Prostate gland (tissue), 2 donors: ENCODE measurements around the gene NRXN3.

Experiments
- CTCF ChIP-seq, 4 experiments: fragments of 200-600 bp in 2 of 4; fragments of 450-650 bp in 2 of 4; sonication (generic) in 2 of 4; IDR thresholded peaks; 1 replicate in 3 of 4; 2 replicates in 1 of 4; pipeline ENCODE4 v1.5.1; 2016 to 2019; ENCODE audit warnings: antibody characterized with exemption in 4 of 4, mild to moderate bottlenecking in 2 of 4, moderate library complexity in 2 of 4
- POLR2A ChIP-seq: fragments of 450-650 bp; IDR thresholded peaks from one replicate; pipeline ENCODE4 v1.6.1; 2016; ENCODE audit warnings: antibody characterized with exemption, mild to moderate bottlenecking
- POLR2AphosphoS5 ChIP-seq: sonication (generic); formaldehyde crosslinking; IDR thresholded peaks from one replicate; pipeline ENCODE4 v1.6.1; 2017; ENCODE audit warnings: antibody characterized with exemption

- TF ChIP-seq CTCF (IDR thresholded peaks at IDR 0.05) (no peak), POLR2AphosphoS5 (no peak), POLR2A (no peak)
Observed at GRCh38 chr14:78509516-78509915, 339.3 kb downstream of the NRXN3 start.
